WI38 (cell line): ENCODE data around the gene FARSA.

Experiments used
- H3K4me3 ChIP-seq: 2 replicates; pipeline ENCODE4 v1.5.1; 2011; ENCODE audit warnings: low read depth, mild to moderate bottlenecking, control low read depth, low read length
- TF ChIP-seq, protein P1 (sequence below): IDR thresholded peaks from 2 replicates; pipeline ENCODE4 v1.5.1; 2012; ENCODE audit warnings: low read depth, mild to moderate bottlenecking, control low read depth, low read length

FARSA gene

DNA sequence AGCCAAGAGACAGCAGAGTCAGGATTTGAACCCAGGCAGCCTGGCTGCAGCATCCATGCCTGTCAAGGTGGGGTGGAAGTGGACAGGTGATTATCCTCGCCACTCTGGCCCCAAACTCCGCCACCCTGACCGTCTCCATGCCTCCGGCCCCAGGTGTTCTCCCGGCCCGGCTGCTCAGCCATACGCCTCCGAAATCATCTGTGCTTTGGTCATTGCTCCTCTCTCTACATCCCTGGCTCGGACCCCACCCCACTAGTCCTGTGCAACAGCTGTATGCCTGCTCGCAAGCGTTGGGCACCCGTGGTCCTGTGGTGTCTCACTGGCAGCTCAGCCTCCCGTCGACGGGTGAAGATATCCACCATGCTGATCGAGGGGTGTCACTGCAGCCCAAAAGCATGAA lies 39.7 kb upstream of the FARSA start:
- TF ChIP-seq, protein P1, sequence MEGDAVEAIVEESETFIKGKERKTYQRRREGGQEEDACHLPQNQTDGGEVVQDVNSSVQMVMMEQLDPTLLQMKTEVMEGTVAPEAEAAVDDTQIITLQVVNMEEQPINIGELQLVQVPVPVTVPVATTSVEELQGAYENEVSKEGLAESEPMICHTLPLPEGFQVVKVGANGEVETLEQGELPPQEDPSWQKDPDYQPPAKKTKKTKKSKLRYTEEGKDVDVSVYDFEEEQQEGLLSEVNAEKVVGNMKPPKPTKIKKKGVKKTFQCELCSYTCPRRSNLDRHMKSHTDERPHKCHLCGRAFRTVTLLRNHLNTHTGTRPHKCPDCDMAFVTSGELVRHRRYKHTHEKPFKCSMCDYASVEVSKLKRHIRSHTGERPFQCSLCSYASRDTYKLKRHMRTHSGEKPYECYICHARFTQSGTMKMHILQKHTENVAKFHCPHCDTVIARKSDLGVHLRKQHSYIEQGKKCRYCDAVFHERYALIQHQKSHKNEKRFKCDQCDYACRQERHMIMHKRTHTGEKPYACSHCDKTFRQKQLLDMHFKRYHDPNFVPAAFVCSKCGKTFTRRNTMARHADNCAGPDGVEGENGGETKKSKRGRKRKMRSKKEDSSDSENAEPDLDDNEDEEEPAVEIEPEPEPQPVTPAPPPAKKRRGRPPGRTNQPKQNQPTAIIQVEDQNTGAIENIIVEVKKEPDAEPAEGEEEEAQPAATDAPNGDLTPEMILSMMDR: no peak
- H3K4me3 ChIP-seq: no peak overlapping the region

DNA sequence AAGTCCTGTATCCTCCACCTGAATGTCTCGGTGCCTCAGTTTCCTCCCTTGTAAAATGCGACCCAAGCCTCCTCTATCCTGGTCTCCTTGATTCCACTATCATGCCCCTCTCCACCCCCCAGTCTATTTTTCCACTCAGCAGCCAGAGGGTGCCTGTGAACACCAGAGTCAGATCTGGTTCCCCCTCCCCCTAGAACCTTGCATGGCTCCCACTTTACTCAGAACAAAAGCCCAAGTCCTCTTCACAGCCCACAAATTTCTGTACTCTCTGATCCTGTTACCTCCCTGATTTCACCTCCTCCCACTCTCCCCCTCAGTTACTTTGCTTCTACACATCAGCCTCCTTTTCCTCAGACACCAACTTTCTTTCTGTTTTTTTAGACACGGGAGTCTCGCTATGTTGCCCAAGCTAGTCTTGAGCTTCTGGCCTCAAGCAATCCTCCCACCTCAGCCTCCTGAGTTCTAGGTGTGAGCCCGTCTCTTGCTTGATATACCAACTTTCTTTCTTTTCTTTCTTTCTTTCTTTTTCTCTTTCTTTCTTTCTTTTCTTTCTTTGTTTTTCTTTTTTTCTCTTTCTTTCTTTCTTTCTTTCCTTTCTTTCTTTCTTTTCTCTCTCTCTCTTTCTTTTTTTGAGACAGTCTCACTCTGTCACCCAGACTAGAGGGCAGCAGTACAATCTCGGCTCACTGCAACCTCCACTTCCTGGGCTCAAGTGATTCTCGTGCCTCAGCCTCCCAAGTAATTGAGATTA lies 36.7 kb upstream of the FARSA start:
- H3K4me3 ChIP-seq: no peak overlapping the region
- TF ChIP-seq, protein P1: no peak

DNA sequence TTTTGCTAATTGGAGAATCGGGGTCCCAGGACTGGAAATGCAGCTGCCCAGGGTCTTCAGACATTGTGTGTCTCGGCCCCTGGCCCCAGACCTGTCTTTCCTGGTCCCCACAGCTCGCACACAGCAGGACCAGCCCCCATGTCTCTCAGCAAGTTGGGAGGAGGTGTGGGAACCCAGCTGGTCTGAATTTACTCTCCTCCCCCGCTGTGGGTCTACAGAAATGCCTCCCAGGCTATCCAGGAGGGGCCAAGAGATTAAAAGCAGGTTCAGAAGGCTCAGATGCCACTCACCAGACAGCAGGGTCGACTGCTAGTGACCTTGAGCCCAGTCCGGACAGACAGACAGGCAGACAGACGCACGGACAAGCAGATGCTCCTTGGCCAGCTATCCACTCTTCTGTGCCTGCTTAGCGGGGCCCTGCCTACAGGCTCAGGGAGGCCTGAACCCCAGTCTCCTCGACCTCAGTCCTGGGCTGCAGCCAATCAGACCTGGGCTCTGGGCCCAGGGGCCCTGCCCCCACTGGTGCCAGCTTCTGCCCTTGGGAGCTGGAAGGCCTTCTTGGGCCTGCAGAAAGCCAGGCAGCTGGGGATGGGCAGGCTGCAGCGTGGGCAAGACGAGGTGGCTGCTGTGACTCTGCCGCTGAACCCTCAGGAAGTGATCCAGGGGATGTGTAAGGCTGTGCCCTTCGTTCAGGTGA lies 35.9 kb upstream of the FARSA start, which contains the start of gene DAND5:
Gene DAND5 (plus strand): TSS at position 285 of the 697 bp plus-strand sequence. CDS start 85 bp downstream, at position 370.
- TF ChIP-seq, protein P1: no peak
- no peak within 1 kb of the TSS for H3K4me3 ChIP-seq

DNA sequence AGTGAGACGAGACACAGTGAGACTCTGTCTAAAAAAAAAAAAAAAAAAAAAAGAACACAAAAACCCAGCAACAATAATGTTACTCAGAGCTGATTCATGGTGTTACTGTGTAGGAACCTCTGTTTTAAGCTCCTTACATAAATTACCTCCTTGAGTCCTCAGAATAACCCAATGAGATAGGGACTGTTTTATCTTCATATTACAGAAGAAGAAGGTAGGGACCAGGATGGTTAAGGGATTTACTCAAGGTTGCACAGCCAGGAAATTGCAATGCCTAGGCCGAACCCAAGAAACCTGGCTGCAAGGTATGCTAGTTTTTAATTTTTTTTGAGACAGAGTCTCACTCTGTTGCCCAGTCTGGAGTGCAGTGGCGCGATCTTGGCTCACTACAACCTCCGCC lies 34.4 kb upstream of the FARSA start:
- H3K4me3 ChIP-seq: no peak overlapping the region
- TF ChIP-seq, protein P1: no peak

DNA sequence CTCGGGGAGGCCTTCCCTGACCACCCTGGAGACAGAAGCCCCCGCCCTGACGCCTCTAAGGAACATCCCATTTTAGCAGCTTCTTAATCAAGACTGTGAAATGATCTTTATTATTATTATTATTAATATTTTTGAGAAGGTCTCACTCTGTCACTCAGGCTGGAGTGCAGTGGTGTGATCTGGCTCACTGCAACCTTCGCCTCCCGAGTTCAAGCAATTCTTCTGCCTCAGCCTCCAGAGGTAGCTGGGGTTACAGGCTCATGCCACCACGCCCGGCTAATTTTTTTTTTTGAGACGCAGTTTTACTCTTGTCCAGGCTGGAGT lies 32.3 kb upstream of the FARSA start:
- no peak overlapping the region for H3K4me3 ChIP-seq

DNA sequence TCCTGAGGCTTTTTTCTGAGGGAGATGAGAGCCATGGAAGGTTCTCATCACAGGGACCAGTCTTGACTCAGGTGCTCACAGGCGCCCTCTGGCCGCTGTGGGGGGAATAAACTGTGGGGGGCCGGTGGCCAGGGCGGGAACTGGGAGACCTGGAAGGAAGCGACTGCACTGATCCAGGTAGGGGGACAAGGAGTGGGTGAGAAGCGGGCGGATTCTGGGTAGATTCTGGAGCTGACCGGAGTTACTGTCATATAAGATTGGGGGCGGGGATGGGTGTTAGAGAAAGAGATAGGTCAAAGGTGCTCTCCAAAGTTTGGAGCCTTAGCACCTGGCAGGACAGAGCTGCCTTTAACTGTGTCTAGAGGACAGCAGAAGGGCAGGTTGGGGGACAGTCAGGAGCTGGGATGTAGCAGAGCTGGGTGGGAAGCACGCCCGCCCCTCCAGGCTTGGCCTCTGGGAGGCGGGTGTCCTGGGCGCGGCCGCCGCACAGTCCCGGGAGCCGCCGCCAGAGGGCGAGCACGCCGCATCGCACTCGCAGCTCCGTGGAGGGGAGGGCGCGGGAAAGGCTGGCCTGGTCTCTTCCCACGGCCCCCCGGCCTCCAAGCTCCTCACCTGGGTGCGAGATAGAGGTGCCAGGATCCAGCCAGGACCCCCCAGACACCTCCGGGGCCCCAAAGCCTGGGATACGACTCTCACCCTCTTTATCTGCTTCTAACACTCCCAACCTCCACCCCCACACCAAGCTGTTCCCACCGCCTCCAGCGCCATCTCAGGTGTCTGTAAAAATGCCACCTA lies 31.7 kb upstream of the FARSA start:
- TF ChIP-seq, protein P1: peak; percentile 88
- peak overlapping the region; percentile 44 for H3K4me3 ChIP-seq

More for the DNA sequence above, 32.3 kb upstream of the FARSA start:
- TF ChIP-seq, protein P1: no peak
